Cardiac muscle cell (in vitro differentiated cells and primary cell): ENCODE results near the gene VANGL1. TPM values are rescaled to one million over a fixed set of nuclear protein-coding genes. Genes with fewer than 3 reads are reported as not detected.

Experiments used
- DNase-seq, 2 donors: peaks; one replicate each; pipeline versions ENCODE4 v3.0.0 to v3.0.0-alpha.2; 2010 to 2017; ENCODE audit warnings: low read depth in 1 of 2, low spot score in 1 of 2
- H3K27ac ChIP-seq: fragments of 200-600 bp; sonication (generic); 2 replicates; pipeline ENCODE4 v1.5.1; 2016
- H3K27me3 ChIP-seq: fragments of 200-600 bp; sonication (generic); 2 replicates; pipeline ENCODE4 v1.6.0; 2016; ENCODE audit warnings: control low read depth
- H3K36me3 ChIP-seq: fragments of 200-600 bp; sonication (generic); 2 replicates; pipeline ENCODE4 v1.5.1; 2016; ENCODE audit warnings: control low read depth
- H3K4me1 ChIP-seq: fragments of 200-600 bp; sonication (generic); 2 replicates; pipeline ENCODE4 v1.8.1; 2017; ENCODE audit warnings: low read depth, mild to moderate bottlenecking, mixed run types
- H3K4me3 ChIP-seq: fragments of 200-600 bp; sonication (generic); 2 replicates; pipeline ENCODE4 v1.5.1; 2016; ENCODE audit warnings: mild to moderate bottlenecking
- H3K9me3 ChIP-seq: fragments of 200-600 bp; sonication (generic); 2 replicates; pipeline ENCODE4 v1.5.1; 2017; ENCODE audit warnings: low read depth, mild to moderate bottlenecking, control low read depth
- polyA plus RNA-seq: library from polyadenylated mRNA; unstranded; fragments of >200 nt; fragmentation: Nextera tagmentation; extraction: Ambion mirVana; gene quantifications from 2 replicates; pipeline ENCODE4 v1.2.1, GENCODE V29; 2016
- total RNA-seq: library from RNA; depleted of rRNA; stranded (reverse); fragments of >200 nt; gene quantifications from 2 replicates; pipeline ENCODE4 v1.2.3, GENCODE V29; 2016
- TF ChIP-seq, protein P1 (sequence below): IDR thresholded peaks from 2 replicates; pipeline ENCODE4 v1.5.1; 2012; ENCODE audit warnings: low read depth, mild to moderate bottlenecking, low read length

The VANGL1 gene
- total and polyA plus RNA-seq, 2 experiments from 2014 or later = 10.5 to 10.9 TPM

DNA sequence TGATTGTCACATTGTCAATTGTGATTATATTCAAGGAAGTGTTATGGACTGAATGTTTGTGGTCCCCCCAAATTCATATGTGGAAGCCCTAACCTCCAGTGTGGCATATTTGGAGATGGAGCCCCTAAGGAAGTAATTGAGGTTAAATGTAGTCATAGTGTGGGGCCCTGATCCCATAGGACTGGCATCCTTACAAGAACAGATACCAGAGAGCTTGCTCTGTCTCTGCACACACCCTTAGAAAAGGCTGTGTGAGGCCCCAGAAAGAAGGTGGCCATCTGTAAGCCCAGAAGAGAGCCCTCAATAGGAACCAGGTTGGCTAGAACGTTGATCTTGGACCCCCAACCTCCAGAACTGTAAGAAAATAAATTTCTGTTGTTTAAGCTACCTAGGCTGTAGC, 28.1 kb downstream of the VANGL1 start:
- Histone ChIP-seq H3K27ac (no peak overlapping the region), H3K9me3 (no peaks in the 10 kb centered on the region), H3K4me3 (no peak overlapping the region), H3K36me3 (no peaks in the 10 kb centered on the region), H3K27me3 (no peaks in the 10 kb centered on the region), H3K4me1 (no peaks in the 10 kb centered on the region)
- TF ChIP-seq, protein P1, sequence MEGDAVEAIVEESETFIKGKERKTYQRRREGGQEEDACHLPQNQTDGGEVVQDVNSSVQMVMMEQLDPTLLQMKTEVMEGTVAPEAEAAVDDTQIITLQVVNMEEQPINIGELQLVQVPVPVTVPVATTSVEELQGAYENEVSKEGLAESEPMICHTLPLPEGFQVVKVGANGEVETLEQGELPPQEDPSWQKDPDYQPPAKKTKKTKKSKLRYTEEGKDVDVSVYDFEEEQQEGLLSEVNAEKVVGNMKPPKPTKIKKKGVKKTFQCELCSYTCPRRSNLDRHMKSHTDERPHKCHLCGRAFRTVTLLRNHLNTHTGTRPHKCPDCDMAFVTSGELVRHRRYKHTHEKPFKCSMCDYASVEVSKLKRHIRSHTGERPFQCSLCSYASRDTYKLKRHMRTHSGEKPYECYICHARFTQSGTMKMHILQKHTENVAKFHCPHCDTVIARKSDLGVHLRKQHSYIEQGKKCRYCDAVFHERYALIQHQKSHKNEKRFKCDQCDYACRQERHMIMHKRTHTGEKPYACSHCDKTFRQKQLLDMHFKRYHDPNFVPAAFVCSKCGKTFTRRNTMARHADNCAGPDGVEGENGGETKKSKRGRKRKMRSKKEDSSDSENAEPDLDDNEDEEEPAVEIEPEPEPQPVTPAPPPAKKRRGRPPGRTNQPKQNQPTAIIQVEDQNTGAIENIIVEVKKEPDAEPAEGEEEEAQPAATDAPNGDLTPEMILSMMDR = no peak
- DNase-seq = no peak

GRCh38 chr1:115670476-115671175, 28.9 kb downstream of the VANGL1 start:
- H3K27me3 ChIP-seq = no peaks in the 10 kb centered on the region
- H3K4me1 ChIP-seq = no peaks in the 10 kb centered on the region
- no peaks in the 10 kb centered on the region for H3K9me3 ChIP-seq
- no peak overlapping the region for H3K4me3 ChIP-seq
- TF ChIP-seq, protein P1 = no peak
- H3K36me3 ChIP-seq = no peaks in the 10 kb centered on the region
- no peak overlapping the region for H3K27ac ChIP-seq
- no peak for DNase-seq

- DNase-seq = no peak
- Histone ChIP-seq H3K27ac (no peak overlapping the region), H3K4me1 (peaks cover under 1% of the 10 kb centered on the region), H3K9me3 (no peaks in the 10 kb centered on the region), H3K27me3 (no peaks in the 10 kb centered on the region), H3K36me3 (no peaks in the 10 kb centered on the region), H3K4me3 (no peak overlapping the region)
- TF ChIP-seq, protein P1 = no peak
These were observed 29.6 kb downstream of the VANGL1 start for GRCh38 chr1:115671176-115671934.

GRCh38 chr1:115672224-115673009, 30.6 kb downstream of the VANGL1 start:
- H3K4me3 ChIP-seq = no peak overlapping the region
- peak overlapping the region; percentile 48 for H3K27ac ChIP-seq
- H3K9me3 ChIP-seq = no peaks in the 10 kb centered on the region
- no peaks in the 10 kb centered on the region for H3K27me3 ChIP-seq
- TF ChIP-seq, protein P1 = no peak
- H3K36me3 ChIP-seq = no peaks in the 10 kb centered on the region
- DNase-seq = no peak
- H3K4me1 ChIP-seq = peaks cover 11% of the 10 kb centered on the region

DNA sequence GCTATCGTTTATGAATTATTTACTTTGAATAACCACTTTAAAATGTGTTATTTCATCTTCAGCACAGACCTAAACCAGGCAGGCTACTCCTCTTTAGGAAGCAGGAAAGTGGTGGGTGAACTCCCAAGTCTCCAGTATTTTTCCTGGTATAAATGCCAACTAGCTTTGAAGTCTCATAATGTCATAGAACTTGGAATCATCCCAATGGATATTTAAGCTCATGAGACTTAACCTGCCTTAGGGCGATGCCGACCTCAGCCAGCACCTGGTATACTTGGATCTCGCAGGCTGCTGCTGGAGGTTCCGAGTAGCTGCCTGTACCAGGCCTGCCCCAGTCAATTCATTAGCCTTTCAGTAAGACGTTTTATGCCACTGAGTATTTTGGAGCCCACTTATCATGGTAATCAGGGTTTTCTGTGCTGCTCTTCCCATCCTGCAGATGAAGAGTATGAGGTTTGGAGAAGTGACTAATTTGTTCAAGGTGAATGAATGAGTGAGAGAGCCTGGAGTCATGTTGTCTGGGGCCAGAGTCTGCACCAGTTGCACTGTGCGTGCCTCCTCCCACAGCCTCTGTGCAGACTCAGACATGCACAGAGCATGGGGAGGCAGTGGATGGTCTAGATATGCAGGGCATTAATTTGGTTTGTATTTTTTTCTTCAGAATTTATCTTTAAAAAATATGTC, 34.9 kb downstream of the VANGL1 start:
- DNase-seq = no peak
- Histone ChIP-seq H3K27ac (no peak overlapping the region), H3K27me3 (no peaks in the 10 kb centered on the region), H3K36me3 (no peaks in the 10 kb centered on the region), H3K4me3 (no peak overlapping the region), H3K4me1 (peaks cover 18% of the 10 kb centered on the region), H3K9me3 (no peaks in the 10 kb centered on the region)
- TF ChIP-seq, protein P1 = no peak
